ENCODE results near the gene KCNQ1.

GRCh38 chr11:2811206-2812091 is 366.6 kb downstream of the KCNQ1 start:
- TF ChIP-seq CTCF (conservative IDR thresholded peaks at IDR 0.05 in 1 of 2, IDR thresholded peaks at IDR 0.05 in 1 of 2; ENCODE audit: low read depth in 1 of 2, low read length in 2 of 2) (no peak), EZH2 (IDR thresholded peaks at IDR 0.05; ENCODE audit: low read length, missing control alignments) (no peak)

All from fibroblast of lung (primary cell).